Mesenchymal stem cell (in vitro differentiated cells and primary cell): ENCODE measurements around the gene MAP2K5.

ENCODE experiments used
- DNase-seq: peaks from one replicate; pipeline ENCODE4 v3.0.0-alpha.2; 2013
- H2AFZ ChIP-seq: one replicate; pipeline ENCODE4 v1.6.1; 2013; ENCODE audit warnings: low read depth, mild to moderate bottlenecking, control low read depth, inconsistent platforms, low read length, moderate library complexity
- H2AK5ac ChIP-seq: 2 replicates; pipeline ENCODE4 v1.6.1; 2013; ENCODE audit warnings: low read length, moderate library complexity, mild to moderate bottlenecking, inconsistent platforms; ENCODE audit not compliant: severe bottlenecking
- H2BK120ac ChIP-seq: one replicate; pipeline ENCODE4 v1.6.1; 2013; ENCODE audit warnings: low read depth, mild to moderate bottlenecking, inconsistent platforms, low read length, moderate library complexity
- H2BK12ac ChIP-seq, 2 experiments: one replicate each; pipeline ENCODE4 v1.6.1; 2013; ENCODE audit warnings: inconsistent platforms in 2 of 2, low read length in 2 of 2, mild to moderate bottlenecking in 2 of 2, moderate library complexity in 2 of 2, control low read depth in 1 of 2
- H2BK15ac ChIP-seq: one replicate; pipeline ENCODE4 v1.6.1; 2013; ENCODE audit warnings: mild to moderate bottlenecking, low read depth, inconsistent platforms; ENCODE audit not compliant: poor library complexity, severe bottlenecking
- H2BK5ac ChIP-seq: 2 replicates; pipeline ENCODE4 v1.6.1; 2013; ENCODE audit warnings: low read depth, mild to moderate bottlenecking, low read length, control low read depth, inconsistent platforms; ENCODE audit not compliant: poor library complexity, severe bottlenecking
- H3K14ac ChIP-seq, 2 experiments: one replicate each; pipeline ENCODE4 v1.6.1; 2013; ENCODE audit warnings: inconsistent platforms in 2 of 2, low read length in 2 of 2, control low read depth in 1 of 2, mild to moderate bottlenecking in 1 of 2, moderate library complexity in 1 of 2
- H3K18ac ChIP-seq, 2 experiments: one replicate each; pipeline ENCODE4 v1.6.1; 2013; ENCODE audit warnings: inconsistent platforms in 2 of 2, low read length in 2 of 2, control low read depth in 1 of 2, low read depth in 1 of 2, mild to moderate bottlenecking in 1 of 2
- H3K23ac ChIP-seq, 2 experiments: one replicate each; pipeline ENCODE4 v1.6.1; 2013; ENCODE audit warnings: inconsistent platforms in 2 of 2, low read length in 2 of 2, mild to moderate bottlenecking in 2 of 2, moderate library complexity in 2 of 2, control low read depth in 1 of 2
- H3K27ac ChIP-seq: 2 replicates; pipeline ENCODE4 v1.5.1; 2013; ENCODE audit warnings: mild to moderate bottlenecking, moderate library complexity, low read length, control low read depth, inconsistent platforms; ENCODE audit not compliant: poor library complexity, severe bottlenecking
- H3K27me3 ChIP-seq, 2 experiments: 2 replicates each; pipeline versions ENCODE4 v1.6.1 to v1.7.0; 2013; ENCODE audit warnings: low read length in 2 of 2, mild to moderate bottlenecking in 2 of 2, moderate library complexity in 2 of 2, control low read depth in 1 of 2, inconsistent platforms in 1 of 2; ENCODE audit not compliant: control insufficient read depth in 1 of 2, insufficient read depth in 1 of 2
- H3K36me3 ChIP-seq, 2 experiments: 2 replicates each; pipeline versions ENCODE4 v1.6.1 to v1.7.0; 2013; ENCODE audit warnings: low read length in 2 of 2, control low read depth in 1 of 2, inconsistent platforms in 1 of 2, low read depth in 1 of 2, mild to moderate bottlenecking in 1 of 2; ENCODE audit not compliant: insufficient read depth in 2 of 2, control insufficient read depth in 1 of 2
- H3K4ac ChIP-seq, 2 experiments: one replicate each; pipeline ENCODE4 v1.6.1; 2013; ENCODE audit warnings: inconsistent platforms in 2 of 2, low read length in 2 of 2, mild to moderate bottlenecking in 2 of 2, moderate library complexity in 2 of 2, control low read depth in 1 of 2, low read depth in 1 of 2
- H3K4me1 ChIP-seq: 2 replicates; pipeline ENCODE4 v1.6.1; 2013; ENCODE audit warnings: low read depth, low read length, control low read depth; ENCODE audit not compliant: control insufficient read depth, insufficient read depth
- H3K4me2 ChIP-seq: 2 replicates; pipeline ENCODE4 v1.6.1; 2013; ENCODE audit warnings: low read length, mild to moderate bottlenecking, inconsistent platforms; ENCODE audit not compliant: poor library complexity, severe bottlenecking
- H3K4me3 ChIP-seq, 2 experiments: 2 replicates each; pipeline versions ENCODE4 v1.5.1 to v1.7.0; 2013; ENCODE audit warnings: low read length in 2 of 2, mild to moderate bottlenecking in 2 of 2, control low read depth in 1 of 2, low read depth in 1 of 2; ENCODE audit not compliant: insufficient read depth in 1 of 2
- H3K79me1 ChIP-seq: replicated peaks from 2 replicates; pipeline ENCODE4 v1.6.1; 2013; ENCODE audit warnings: mild to moderate bottlenecking, control low read depth, low read length, inconsistent platforms; ENCODE audit not compliant: poor library complexity, severe bottlenecking
- H3K9ac ChIP-seq: 2 replicates; pipeline ENCODE4 v1.7.0; 2013; ENCODE audit warnings: mild to moderate bottlenecking, low read length, moderate library complexity
- H3K9me3 ChIP-seq: 2 replicates; pipeline ENCODE4 v1.7.0; 2013; ENCODE audit warnings: mild to moderate bottlenecking, low read length; ENCODE audit not compliant: control insufficient read depth
- H4K8ac ChIP-seq: one replicate; pipeline ENCODE4 v1.6.1; 2013; ENCODE audit warnings: inconsistent platforms, mild to moderate bottlenecking, low read length, moderate library complexity
- H4K91ac ChIP-seq: one replicate; pipeline ENCODE4 v1.6.1; 2013; ENCODE audit warnings: mild to moderate bottlenecking, low read length, inconsistent platforms
- WGBS: methylation state at CpG from one replicate; pipeline ENCODE4 v1.1.7; 2013; ENCODE audit warnings: mixed read lengths; 5-methylcytosine and 5-hydroxymethylcytosine counted together

MAP2K5 gene

GRCh38 chr15:67515557-67515956 lies 26.9 kb upstream of the MAP2K5 start:
- no peak for DNase-seq
- Histone ChIP-seq H2BK120ac (no peak overlapping the region), H2BK12ac (no peak overlapping the region), H3K36me3 (peaks cover 5 to 56% of the 10 kb centered on the region in 2 experiments), H3K4ac (no peak overlapping the region), H2AK5ac (no peak overlapping the region), H3K27me3 (no peaks in the 10 kb centered on the region), H3K4me1 (peaks cover 7% of the 10 kb centered on the region), H3K18ac (no peak overlapping the region), H3K79me1 (peaks cover 2% of the 10 kb centered on the region), H3K9me3 (no peaks in the 10 kb centered on the region), H3K23ac (no peak overlapping the region), H3K14ac (no peak overlapping the region), H4K8ac (no peak overlapping the region), H4K91ac (no peak overlapping the region), H3K9ac (no peak overlapping the region), H3K4me2 (no peak overlapping the region), H3K4me3 (no peak overlapping the region), H2BK15ac (no peak overlapping the region), H3K27ac (no peak overlapping the region), H2AFZ (no peak overlapping the region), H2BK5ac (no peak overlapping the region)
- no CpG with 5 or more reads among the region's 2 CpGs for WGBS

GRCh38 chr15:67520321-67521028 lies 22.0 kb upstream of the MAP2K5 start:
- peak overlapping the region in 1 of 2 experiments; percentile 76 for H2BK12ac ChIP-seq
- peak overlapping the region; percentile 96 for H3K4me2 ChIP-seq
- peak overlapping the region; percentile 98 for H4K8ac ChIP-seq
- peak overlapping the region; percentile 60 to 75 for H3K4ac ChIP-seq
- peak overlapping the region; percentile 93 to 97 for H3K4me3 ChIP-seq
- H2AK5ac ChIP-seq, result peak overlapping the region; percentile 27
- no peak overlapping the region for H2BK120ac ChIP-seq
- peak overlapping the region; percentile 61 for H4K91ac ChIP-seq
- 63% methylated on average over 22 of the region's 24 CpGs for WGBS
- peak overlapping the region; percentile 98 for H3K9ac ChIP-seq
- peak overlapping the region; percentile 61 to 89 for H3K18ac ChIP-seq
- peak overlapping the region; percentile 46 for H2AFZ ChIP-seq
- no peaks in the 10 kb centered on the region for H3K27me3 ChIP-seq
- H3K23ac ChIP-seq, result no peak overlapping the region
- peaks cover 6% of the 10 kb centered on the region for H3K79me1 ChIP-seq
- H3K4me1 ChIP-seq, result peaks cover 6% of the 10 kb centered on the region
- H3K27ac ChIP-seq, result peak overlapping the region; percentile 71
- no peak overlapping the region for H3K14ac ChIP-seq
- no peaks in the 10 kb centered on the region for H3K9me3 ChIP-seq
- peaks cover 0 to 23% of the 10 kb centered on the region in 2 experiments for H3K36me3 ChIP-seq
- DNase-seq, result peak; percentile 18
- H2BK5ac ChIP-seq, result peak overlapping the region; percentile 51
- peak overlapping the region; percentile 99 for H2BK15ac ChIP-seq

GRCh38 chr15:67521029-67521782 lies 21.3 kb upstream of the MAP2K5 start, which contains the start of gene C15orf61:
TSS of gene C15orf61 (plus strand) at chr15:67521131. CDS start at chr15:67521249, 118 bp downstream.
- peak within 1 kb of the TSS; percentile 98 for H3K9ac ChIP-seq
- no peaks in the 10 kb centered on the region for H3K9me3 ChIP-seq
- peak within 1 kb of the TSS; percentile 61 for H2BK120ac ChIP-seq
- H4K91ac ChIP-seq, result peak within 1 kb of the TSS; percentile 98
- peak within 1 kb of the TSS; percentile 98 to 100 for H3K18ac ChIP-seq
- peak within 1 kb of the TSS; percentile 91 for H2AFZ ChIP-seq
- peaks cover 9% of the 10 kb centered on the region for H3K79me1 ChIP-seq
- peaks cover 0 to 17% of the 10 kb centered on the region in 2 experiments for H3K36me3 ChIP-seq
- H2BK12ac ChIP-seq, result peak within 1 kb of the TSS in 1 of 2 experiments; percentile 97
- 1% methylated on average over 69 of the region's 94 CpGs for WGBS
- peak within 1 kb of the TSS; percentile 96 for H3K4me2 ChIP-seq
- peak within 1 kb of the TSS; percentile 86 to 100 for H3K14ac ChIP-seq
- H2BK5ac ChIP-seq, result peak within 1 kb of the TSS; percentile 61
- H3K23ac ChIP-seq, result peak within 1 kb of the TSS; percentile 79 to 97
- H3K4ac ChIP-seq, result peak within 1 kb of the TSS; percentile 94 to 97
- no peaks in the 10 kb centered on the region for H3K27me3 ChIP-seq
- peak within 1 kb of the TSS; percentile 89 for H3K27ac ChIP-seq
- H3K4me1 ChIP-seq, result peaks cover 6% of the 10 kb centered on the region
- H4K8ac ChIP-seq, result peak within 1 kb of the TSS; percentile 98
- H2BK15ac ChIP-seq, result peak within 1 kb of the TSS; percentile 99
- H2AK5ac ChIP-seq, result peak within 1 kb of the TSS; percentile 27
- peak within 1 kb of the TSS; percentile 93 to 97 for H3K4me3 ChIP-seq
- peak; percentile 83 for DNase-seq
